Neutrophil (primary cell): ENCODE measurements around the gene CTRL.
A peak's percentile ranks its signal among the peaks of the same experiment; 100 is the strongest.

Experiments
- H3K27ac ChIP-seq: fragments of 200-600 bp; sonication (generic); 2 replicates; pipeline ENCODE4 v1.5.1; 2016; ENCODE audit warnings: mild to moderate bottlenecking, moderate library complexity
- H3K27me3 ChIP-seq: fragments of 200-600 bp; sonication (generic); 2 replicates; pipeline ENCODE4 v1.6.0; 2016; ENCODE audit warnings: mild to moderate bottlenecking
- H3K36me3 ChIP-seq: fragments of 200-600 bp; sonication (generic); 2 replicates; pipeline ENCODE4 v1.5.1; 2017
- H3K4me1 ChIP-seq, 2 experiments: fragments of 200-600 bp in 1 of 2; sonication (generic) in 1 of 2; 1 replicate in 1 of 2; 2 replicates in 1 of 2; pipeline versions ENCODE4 v1.5.1 to v1.6.1; 2013 to 2016; ENCODE audit warnings: low read depth in 1 of 2, low read length in 1 of 2, mild to moderate bottlenecking in 1 of 2, moderate library complexity in 1 of 2; ENCODE audit not compliant: control insufficient read depth in 1 of 2, insufficient read depth in 1 of 2
- H3K4me3 ChIP-seq, 2 experiments: fragments of 200-600 bp in 1 of 2; sonication (generic) in 1 of 2; 1 replicate in 1 of 2; 2 replicates in 1 of 2; pipeline ENCODE4 v1.5.1; 2013 to 2016; ENCODE audit warnings: low read depth in 1 of 2, low read length in 1 of 2, mild to moderate bottlenecking in 1 of 2, moderate library complexity in 1 of 2
- H3K9me3 ChIP-seq: fragments of 200-600 bp; sonication (generic); 2 replicates; pipeline ENCODE4 v1.5.1; 2016
- TF ChIP-seq, protein P1 (sequence below): fragments of 200-600 bp; sonication (generic); IDR thresholded peaks from 2 replicates; pipeline ENCODE4 v1.5.1; 2016; ENCODE audit warnings: antibody characterized with exemption

CTRL gene

DNA sequence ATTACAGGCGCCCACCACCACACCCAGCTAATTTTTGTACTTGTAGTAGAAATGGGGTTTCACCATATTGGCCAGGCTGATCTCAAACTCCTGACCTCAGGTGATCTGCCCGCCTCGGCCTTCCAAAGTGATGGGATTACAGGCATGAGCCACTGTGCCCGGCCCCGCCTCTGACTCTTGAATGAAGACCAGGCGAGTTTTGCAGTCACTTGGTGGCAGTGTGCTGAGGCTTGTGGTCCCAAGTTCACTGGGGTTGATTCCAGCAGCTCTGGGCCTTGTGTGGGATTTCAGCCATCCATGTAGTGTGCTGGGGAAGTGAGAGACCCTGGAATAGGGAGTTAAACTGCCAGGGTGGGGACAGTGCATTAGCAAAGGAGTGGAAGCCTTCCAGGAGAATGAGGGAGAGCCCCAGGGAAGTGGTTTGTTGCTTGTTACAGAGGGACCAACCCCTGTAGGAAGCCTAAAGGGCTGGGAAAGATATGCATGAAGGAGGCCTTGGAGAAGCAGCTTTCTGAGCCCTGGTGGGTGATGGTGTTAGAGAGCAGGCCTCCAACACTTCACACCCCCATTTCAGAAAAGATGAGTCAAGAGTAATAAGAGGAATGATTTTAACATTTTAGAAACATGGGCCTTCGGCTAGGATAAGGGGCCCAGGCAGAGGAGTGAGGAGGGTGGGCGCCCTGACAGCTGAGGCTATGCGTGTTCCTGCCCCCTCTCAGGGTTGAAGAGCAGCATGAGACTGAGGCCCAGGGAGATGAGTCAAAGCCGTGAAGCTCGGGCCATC is 24.1 kb downstream of the CTRL start:
- H3K36me3 ChIP-seq: peaks cover 42% of the 10 kb centered on the region
- H3K27ac ChIP-seq: no peak overlapping the region
- H3K4me1 ChIP-seq: no peaks in the 10 kb centered on the region
- no peaks in the 10 kb centered on the region for H3K27me3 ChIP-seq
- no peak overlapping the region for H3K4me3 ChIP-seq
- H3K9me3 ChIP-seq: no peaks in the 10 kb centered on the region
- TF ChIP-seq, protein P1, sequence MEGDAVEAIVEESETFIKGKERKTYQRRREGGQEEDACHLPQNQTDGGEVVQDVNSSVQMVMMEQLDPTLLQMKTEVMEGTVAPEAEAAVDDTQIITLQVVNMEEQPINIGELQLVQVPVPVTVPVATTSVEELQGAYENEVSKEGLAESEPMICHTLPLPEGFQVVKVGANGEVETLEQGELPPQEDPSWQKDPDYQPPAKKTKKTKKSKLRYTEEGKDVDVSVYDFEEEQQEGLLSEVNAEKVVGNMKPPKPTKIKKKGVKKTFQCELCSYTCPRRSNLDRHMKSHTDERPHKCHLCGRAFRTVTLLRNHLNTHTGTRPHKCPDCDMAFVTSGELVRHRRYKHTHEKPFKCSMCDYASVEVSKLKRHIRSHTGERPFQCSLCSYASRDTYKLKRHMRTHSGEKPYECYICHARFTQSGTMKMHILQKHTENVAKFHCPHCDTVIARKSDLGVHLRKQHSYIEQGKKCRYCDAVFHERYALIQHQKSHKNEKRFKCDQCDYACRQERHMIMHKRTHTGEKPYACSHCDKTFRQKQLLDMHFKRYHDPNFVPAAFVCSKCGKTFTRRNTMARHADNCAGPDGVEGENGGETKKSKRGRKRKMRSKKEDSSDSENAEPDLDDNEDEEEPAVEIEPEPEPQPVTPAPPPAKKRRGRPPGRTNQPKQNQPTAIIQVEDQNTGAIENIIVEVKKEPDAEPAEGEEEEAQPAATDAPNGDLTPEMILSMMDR: no peak

DNA sequence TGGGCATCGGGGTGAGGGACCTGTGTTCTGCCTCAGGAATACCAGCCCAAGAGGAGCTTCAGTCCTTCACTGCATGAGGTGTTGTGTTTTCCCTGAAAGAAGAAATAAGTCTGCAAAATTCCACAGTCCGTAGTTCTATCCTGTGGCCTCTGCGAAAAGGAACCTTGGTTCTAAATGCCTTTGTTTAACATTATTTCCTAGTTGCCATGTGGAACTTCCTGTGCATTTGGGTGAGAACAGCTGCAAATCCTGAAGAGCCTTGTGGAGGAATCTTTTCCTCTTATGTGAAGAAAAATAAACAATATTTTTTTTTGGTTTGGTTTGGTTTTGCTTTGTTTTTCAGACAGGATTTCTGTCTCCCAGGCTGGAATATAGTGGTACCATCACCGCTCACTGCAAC is 28.8 kb downstream of the CTRL start:
- Histone ChIP-seq H3K4me3 (no peak overlapping the region), H3K4me1 (no peaks in the 10 kb centered on the region), H3K9me3 (no peaks in the 10 kb centered on the region), H3K36me3 (no peaks in the 10 kb centered on the region), H3K27me3 (no peaks in the 10 kb centered on the region), H3K27ac (no peak overlapping the region)
- TF ChIP-seq, protein P1: no peak

DNA sequence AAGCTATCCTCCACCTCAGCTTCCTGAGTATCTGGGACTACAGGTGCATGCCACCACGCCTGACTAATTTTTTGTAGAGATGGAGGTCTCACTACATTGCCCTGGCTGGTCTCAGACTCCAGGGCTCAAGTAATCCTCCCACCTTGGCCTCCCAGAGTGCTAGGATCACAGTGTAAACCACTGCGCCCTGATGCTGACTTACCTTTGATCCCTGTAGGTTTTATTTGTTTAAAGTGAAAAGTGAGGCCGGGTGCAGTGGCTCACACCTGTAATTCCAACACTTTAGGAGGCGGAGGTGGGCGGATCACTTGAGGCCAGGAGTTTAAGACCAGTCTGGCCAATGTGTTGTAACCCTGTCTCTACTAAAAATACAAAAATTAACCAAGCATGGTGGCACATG is 29.9 kb downstream of the CTRL start:
- Histone ChIP-seq H3K27me3 (no peaks in the 10 kb centered on the region), H3K27ac (no peak overlapping the region), H3K4me3 (no peak overlapping the region), H3K4me1 (no peaks in the 10 kb centered on the region), H3K9me3 (no peaks in the 10 kb centered on the region), H3K36me3 (no peaks in the 10 kb centered on the region)
- TF ChIP-seq, protein P1: no peak

DNA sequence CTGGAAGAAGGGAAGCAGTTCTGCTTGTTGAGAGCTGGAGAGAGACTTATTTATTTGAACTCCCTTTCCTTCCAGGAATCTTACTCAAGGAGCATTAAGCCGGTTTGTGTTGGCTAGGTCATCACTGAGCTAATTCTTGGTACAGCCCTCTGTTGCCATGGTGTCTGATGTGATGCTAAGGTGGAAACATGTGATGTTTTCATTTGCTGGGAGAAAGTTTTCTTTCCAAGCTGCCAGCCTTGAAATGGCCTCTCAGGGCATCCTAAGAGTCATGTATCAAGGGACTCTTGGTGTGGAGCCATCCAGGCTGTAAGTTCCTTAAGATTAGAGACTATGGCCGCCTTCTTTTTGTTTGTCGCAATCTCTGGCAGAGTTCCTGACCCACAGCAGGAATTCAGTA is 34.4 kb downstream of the CTRL start:
- H3K36me3 ChIP-seq: no peaks in the 10 kb centered on the region
- H3K9me3 ChIP-seq: no peaks in the 10 kb centered on the region
- H3K4me1 ChIP-seq: peaks cover 20 to 21% of the 10 kb centered on the region in 2 experiments
- no peak overlapping the region for H3K27ac ChIP-seq
- TF ChIP-seq, protein P1: no peak
- H3K27me3 ChIP-seq: no peaks in the 10 kb centered on the region
- no peak overlapping the region for H3K4me3 ChIP-seq

DNA sequence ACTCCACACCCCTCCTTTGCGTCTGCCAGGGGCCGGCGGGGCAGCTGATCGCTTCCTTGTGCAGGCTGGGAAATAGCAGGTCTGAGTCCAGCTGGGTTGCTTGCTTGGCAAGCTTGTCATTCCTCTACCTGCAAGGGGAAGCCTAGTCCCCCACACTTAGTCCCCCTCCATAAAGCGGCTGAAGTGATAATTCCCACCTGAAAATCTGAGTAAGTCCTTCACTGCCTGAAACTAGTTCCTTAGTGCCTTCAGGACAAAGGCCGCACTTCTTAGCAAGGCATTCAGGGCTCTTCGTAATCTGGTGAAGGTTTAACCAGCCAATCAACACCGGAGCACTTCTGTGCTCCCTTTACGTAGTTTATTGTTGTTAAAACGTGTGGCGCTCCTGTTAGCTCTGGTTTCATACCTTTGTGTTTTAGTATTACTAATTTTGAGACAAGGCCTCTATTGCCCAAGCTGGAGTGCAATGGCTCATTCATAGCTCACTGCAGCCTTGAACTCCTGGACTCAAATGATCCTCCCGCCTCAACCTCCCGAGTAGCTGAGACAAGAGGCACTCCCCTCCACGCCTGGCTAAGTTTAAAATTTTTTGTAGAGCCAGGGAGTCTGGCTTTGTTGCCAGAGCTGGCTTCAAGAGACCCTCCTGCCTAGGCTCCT is 37.8 kb downstream of the CTRL start:
- peaks cover 20 to 22% of the 10 kb centered on the region in 2 experiments for H3K4me1 ChIP-seq
- H3K27me3 ChIP-seq: no peaks in the 10 kb centered on the region
- TF ChIP-seq, protein P1: no peak
- peak overlapping the region; percentile 90 for H3K27ac ChIP-seq
- no peaks in the 10 kb centered on the region for H3K36me3 ChIP-seq
- no peaks in the 10 kb centered on the region for H3K9me3 ChIP-seq
- H3K4me3 ChIP-seq: peak overlapping the region; percentile 85 to 89
